K562 (cell line): ENCODE data around the gene MAP1S. TPM values are rescaled to one million over a fixed set of nuclear protein-coding genes. Genes with fewer than 3 reads are reported as not detected.

ENCODE experiments used
- CTBP1 ChIP-seq: fragments of 450-650 bp; IDR thresholded peaks from 2 replicates; pipeline ENCODE4 v1.6.1; 2016; ENCODE audit warnings: borderline replicate concordance
- CXXC5 ChIP-seq: fragments of 250-450 bp; sonication (Bioruptor Pico); IDR thresholded peaks from 2 replicates; pipeline ENCODE4 v1.8.0; 2022; ENCODE audit warnings: inconsistent platforms, mild to moderate bottlenecking, moderate library complexity
- ERF ChIP-seq: fragments of 450-650 bp; formaldehyde crosslinking; IDR thresholded peaks from 2 replicates; pipeline ENCODE4 v1.4.0; 2020; ENCODE audit warnings: mild to moderate bottlenecking, mixed read lengths
- ETV5 ChIP-seq: sonication (generic); formaldehyde crosslinking; IDR thresholded peaks from 2 replicates; pipeline ENCODE4 v1.4.0; 2020; ENCODE audit warnings: low read depth, mild to moderate bottlenecking, missing genetic modification reagents
- HIVEP1 ChIP-seq: fragments of 250-450 bp; sonication (Bioruptor Pico); IDR thresholded peaks from 2 replicates; pipeline ENCODE4 v1.4.0; 2020; ENCODE audit warnings: mild to moderate bottlenecking
- HMGN3 ChIP-seq: IDR thresholded peaks from 2 replicates; pipeline ENCODE4 v1.6.1; 2011; ENCODE audit warnings: borderline replicate concordance, low read depth, mild to moderate bottlenecking, mixed read lengths, low read length; ENCODE audit not compliant: insufficient read length; ENCODE audit errors: extremely low read depth
- JUNB ChIP-seq: fragments of 450-650 bp; formaldehyde crosslinking; conservative IDR thresholded peaks from 2 replicates; pipeline ENCODE4 v1.4.0; 2020; ENCODE audit warnings: mild to moderate bottlenecking
- PPARD ChIP-seq: fragments of 250-450 bp; sonication (Bioruptor Pico); IDR thresholded peaks from 2 replicates; pipeline ENCODE4 v1.8.0; 2022; ENCODE audit warnings: inconsistent platforms, mild to moderate bottlenecking, moderate library complexity
- SMAD2 ChIP-seq: fragments of 150-350 bp; IDR thresholded peaks from 2 replicates; pipeline ENCODE4 v1.6.1; 2014; ENCODE audit warnings: low read depth, mild to moderate bottlenecking, low read length
- U2AF2 ChIP-seq: fragments of 200-400 bp; formaldehyde crosslinking; optimal IDR thresholded peaks from 2 replicates; pipeline ENCODE3; 2017; ENCODE audit warnings: low read depth, mild to moderate bottlenecking, low read length
- ZBTB1 ChIP-seq: sonication (generic); formaldehyde crosslinking; IDR thresholded peaks from 2 replicates; pipeline ENCODE4 v1.8.1; 2023; ENCODE audit warnings: missing genetic modification reagents, low read depth, mild to moderate bottlenecking, borderline replicate concordance
- ZBTB2 ChIP-seq: fragments of 450-650 bp; IDR thresholded peaks from 2 replicates; pipeline ENCODE4 v1.6.1; 2016; ENCODE audit warnings: antibody characterized with exemption
- ZNF384 ChIP-seq: IDR thresholded peaks from 2 replicates; pipeline ENCODE4 v1.6.1; 2012; ENCODE audit warnings: low read depth, low read length, improper control_type of control experiment
- ZNF583 ChIP-seq: fragments of 250-450 bp; sonication (Bioruptor Pico); IDR thresholded peaks from 2 replicates; pipeline ENCODE4 v1.4.0; 2020
- ZSCAN32 ChIP-seq: fragments of 450-650 bp; formaldehyde crosslinking; IDR thresholded peaks from 2 replicates; pipeline ENCODE4 v1.4.0; 2020; ENCODE audit warnings: mild to moderate bottlenecking, moderate library complexity
- polyA plus RNA-seq, 8 experiments: library from polyadenylated mRNA; depleted of rRNA in 4 of 8; stranded (reverse) in 5 of 8; unstranded in 3 of 8; fragments of >200 nt; fragmentation: Nextera tagmentation in 2 of 8; fragmentation: Illumina TruSeq in 1 of 8; extraction: Ambion mirVana in 2 of 8; extraction: Trizol in 1 of 8; gene quantifications; 2 replicates each; pipeline versions ENCODE4 v1.2.1 to v1.2.3, GENCODE V29; 2011 to 2014; ENCODE audit warnings: inconsistent platforms in 1 of 8, missing spikeins in 1 of 8
- total RNA-seq, 7 experiments: library from RNA; depleted of rRNA in 6 of 7; stranded (reverse); fragments of >200 nt in 6 of 7; fragmentation: Illumina TruSeq in 2 of 7; extraction: Trizol in 2 of 7; gene quantifications; 2 replicates each; pipeline versions ENCODE4 v1.2.1 to v1.2.3, GENCODE V29; 2011 to 2021; ENCODE audit warnings: low replicate concordance in 1 of 7
- TF ChIP-seq, protein P1 (sequence below), 2 experiments: fragments of 450-650 bp; conservative IDR thresholded peaks; 2 replicates each; pipeline ENCODE4 v1.6.1; 2017; ENCODE audit warnings: mild to moderate bottlenecking in 2 of 2, moderate library complexity in 2 of 2
- TF ChIP-seq, protein P2 (sequence below): fragments of 450-650 bp; IDR thresholded peaks from 2 replicates; pipeline ENCODE4 v1.6.1; 2016; ENCODE audit warnings: low read depth

The MAP1S gene
- total and polyA plus RNA-seq, 9 of the 15 experiments (the other 6 are each of a cell fraction or from before 2014, with no cell fraction given) = 2.0 to 81.0 (median 9.5) TPM

DNA sequence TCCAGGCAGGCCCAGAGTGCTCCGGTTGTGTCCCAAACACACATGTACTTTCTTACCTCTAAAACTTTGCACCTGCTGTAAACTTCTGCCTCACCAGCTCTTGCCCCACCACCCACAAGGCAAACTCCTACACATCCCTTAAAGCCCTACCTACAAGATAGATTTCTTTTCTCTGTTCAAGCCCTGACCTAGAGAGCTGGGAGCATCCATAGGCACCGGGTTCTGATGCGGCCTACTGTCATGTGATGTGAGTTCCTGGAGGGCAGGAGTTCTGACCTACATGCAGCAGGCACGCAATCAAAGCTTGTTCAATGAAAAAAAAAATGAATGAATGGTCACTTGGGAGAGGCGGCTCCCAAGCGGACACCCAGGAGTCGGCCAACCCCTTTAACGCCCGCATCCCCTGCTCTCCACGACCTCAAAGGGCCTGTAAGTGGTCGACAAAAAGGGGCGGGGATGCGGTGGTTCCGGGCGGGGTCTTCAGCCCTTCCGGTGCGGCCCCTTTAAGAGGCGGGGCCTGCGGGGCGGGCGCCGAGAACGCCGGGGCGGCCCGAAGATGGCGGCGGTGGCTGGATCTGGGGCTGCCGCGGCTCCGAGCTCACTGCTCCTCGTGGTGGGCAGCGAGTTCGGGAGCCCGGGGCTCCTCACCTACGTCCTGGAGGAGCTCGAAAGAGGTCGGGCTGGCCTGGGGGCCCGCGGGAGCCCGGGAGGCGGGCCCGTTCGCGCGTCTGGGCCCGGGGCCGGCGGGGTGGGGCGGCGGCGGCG, at the start of gene MAP1S (continued):
- TF ChIP-seq ETV5 (CRISPR knock-in tag) (no peak; the same call in 1 of the 2 replicates), U2AF2 (no peak), PPARD (CRISPR knock-in tag) (no peak), ZSCAN32 (CRISPR knock-in tag) (no peak), JUNB (CRISPR knock-in tag) (no peak), ZNF384 (0 out of 2 replicates have a peak, but pooled peaks have one; percentile 34), HMGN3 (peak; percentile 36), ERF (CRISPR knock-in tag) (0 out of 2 replicates have a peak, but pooled peaks have one; percentile 48), CTBP1 (no peak), HIVEP1 (CRISPR knock-in tag) (no peak), ZBTB1 (CRISPR knock-in tag) (no peak), ZNF583 (CRISPR knock-in tag) (no peak), ZBTB2 (no peak), SMAD2 (no peak), CXXC5 (CRISPR knock-in tag) (peak; percentile 76)
- TF ChIP-seq, protein P1, sequence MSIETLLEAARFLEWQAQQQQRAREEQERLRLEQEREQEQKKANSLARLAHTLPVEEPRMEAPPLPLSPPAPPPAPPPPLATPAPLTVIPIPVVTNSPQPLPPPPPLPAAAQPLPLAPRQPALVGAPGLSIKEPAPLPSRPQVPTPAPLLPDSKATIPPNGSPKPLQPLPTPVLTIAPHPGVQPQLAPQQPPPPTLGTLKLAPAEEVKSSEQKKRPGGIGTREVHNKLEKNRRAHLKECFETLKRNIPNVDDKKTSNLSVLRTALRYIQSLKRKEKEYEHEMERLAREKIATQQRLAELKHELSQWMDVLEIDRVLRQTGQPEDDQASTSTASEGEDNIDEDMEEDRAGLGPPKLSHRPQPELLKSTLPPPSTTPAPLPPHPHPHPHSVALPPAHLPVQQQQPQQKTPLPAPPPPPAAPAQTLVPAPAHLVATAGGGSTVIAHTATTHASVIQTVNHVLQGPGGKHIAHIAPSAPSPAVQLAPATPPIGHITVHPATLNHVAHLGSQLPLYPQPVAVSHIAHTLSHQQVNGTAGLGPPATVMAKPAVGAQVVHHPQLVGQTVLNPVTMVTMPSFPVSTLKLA (conservative IDR thresholded peaks at IDR 0.05) = peak in 1 of 2 experiments; percentile 44; a peak in 2 of 4 replicates
- TF ChIP-seq, protein P2, sequence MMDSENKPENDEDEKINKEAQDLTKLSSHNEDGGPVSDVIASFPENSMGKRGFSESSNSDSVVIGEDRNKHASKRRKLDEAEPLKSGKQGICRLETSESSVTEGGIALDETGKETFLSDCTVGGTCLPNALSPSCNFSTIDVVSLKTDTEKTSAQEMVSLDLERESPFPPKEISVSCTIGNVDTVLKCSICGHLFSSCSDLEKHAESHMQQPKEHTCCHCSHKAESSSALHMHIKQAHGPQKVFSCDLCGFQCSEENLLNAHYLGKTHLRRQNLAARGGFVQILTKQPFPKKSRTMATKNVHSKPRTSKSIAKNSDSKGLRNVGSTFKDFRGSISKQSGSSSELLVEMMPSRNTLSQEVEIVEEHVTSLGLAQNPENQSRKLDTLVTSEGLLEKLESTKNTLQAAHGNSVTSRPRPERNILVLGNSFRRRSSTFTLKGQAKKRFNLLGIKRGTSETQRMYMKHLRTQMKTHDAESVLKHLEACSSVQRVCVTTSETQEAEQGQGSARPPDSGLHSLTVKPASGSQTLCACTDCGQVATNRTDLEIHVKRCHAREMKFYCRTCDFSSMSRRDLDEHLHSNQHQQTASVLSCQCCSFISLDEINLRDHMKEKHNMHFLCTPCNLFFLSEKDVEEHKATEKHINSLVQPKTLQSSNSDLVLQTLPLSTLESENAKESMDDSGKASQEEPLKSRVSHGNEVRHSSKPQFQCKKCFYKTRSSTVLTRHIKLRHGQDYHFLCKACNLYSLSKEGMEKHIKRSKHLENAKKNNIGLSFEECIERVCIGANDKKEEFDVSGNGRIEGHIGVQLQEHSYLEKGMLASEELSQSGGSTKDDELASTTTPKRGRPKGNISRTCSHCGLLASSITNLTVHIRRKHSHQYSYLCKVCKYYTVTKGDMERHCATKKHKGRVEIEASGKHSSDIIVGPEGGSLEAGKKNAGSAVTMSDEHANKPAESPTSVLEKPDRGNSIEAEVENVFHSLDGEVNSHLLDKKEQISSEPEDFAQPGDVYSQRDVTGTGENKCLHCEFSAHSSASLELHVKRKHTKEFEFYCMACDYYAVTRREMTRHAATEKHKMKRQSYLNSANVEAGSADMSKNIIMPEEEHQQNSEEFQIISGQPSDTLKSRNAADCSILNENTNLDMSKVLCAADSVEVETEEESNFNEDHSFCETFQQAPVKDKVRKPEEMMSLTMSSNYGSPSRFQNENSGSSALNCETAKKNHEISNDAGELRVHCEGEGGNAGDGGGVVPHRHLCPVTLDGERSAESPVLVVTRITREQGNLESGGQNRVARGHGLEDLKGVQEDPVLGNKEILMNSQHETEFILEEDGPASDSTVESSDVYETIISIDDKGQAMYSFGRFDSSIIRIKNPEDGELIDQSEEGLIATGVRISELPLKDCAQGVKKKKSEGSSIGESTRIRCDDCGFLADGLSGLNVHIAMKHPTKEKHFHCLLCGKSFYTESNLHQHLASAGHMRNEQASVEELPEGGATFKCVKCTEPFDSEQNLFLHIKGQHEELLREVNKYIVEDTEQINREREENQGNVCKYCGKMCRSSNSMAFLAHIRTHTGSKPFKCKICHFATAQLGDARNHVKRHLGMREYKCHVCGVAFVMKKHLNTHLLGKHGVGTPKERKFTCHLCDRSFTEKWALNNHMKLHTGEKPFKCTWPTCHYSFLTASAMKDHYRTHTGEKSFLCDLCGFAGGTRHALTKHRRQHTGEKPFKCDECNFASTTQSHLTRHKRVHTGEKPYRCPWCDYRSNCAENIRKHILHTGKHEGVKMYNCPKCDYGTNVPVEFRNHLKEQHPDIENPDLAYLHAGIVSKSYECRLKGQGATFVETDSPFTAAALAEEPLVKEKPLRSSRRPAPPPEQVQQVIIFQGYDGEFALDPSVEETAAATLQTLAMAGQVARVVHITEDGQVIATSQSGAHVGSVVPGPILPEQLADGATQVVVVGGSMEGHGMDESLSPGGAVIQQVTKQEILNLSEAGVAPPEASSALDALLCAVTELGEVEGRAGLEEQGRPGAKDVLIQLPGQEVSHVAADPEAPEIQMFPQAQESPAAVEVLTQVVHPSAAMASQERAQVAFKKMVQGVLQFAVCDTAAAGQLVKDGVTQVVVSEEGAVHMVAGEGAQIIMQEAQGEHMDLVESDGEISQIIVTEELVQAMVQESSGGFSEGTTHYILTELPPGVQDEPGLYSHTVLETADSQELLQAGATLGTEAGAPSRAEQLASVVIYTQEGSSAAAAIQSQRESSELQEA = no peak
